GM12892 (cell line): ENCODE results near the gene SH3RF3.

Source experiments
- POLR2AphosphoS5 ChIP-seq: IDR thresholded peaks from 2 replicates; pipeline ENCODE4 v1.6.1; 2011; ENCODE audit warnings: low read depth, low read length, control low read depth
- TAF1 ChIP-seq: IDR thresholded peaks from 2 replicates; pipeline ENCODE4 v1.6.1; 2011; ENCODE audit warnings: low read depth, mild to moderate bottlenecking, control low read depth, low read length, borderline replicate concordance

DNA sequence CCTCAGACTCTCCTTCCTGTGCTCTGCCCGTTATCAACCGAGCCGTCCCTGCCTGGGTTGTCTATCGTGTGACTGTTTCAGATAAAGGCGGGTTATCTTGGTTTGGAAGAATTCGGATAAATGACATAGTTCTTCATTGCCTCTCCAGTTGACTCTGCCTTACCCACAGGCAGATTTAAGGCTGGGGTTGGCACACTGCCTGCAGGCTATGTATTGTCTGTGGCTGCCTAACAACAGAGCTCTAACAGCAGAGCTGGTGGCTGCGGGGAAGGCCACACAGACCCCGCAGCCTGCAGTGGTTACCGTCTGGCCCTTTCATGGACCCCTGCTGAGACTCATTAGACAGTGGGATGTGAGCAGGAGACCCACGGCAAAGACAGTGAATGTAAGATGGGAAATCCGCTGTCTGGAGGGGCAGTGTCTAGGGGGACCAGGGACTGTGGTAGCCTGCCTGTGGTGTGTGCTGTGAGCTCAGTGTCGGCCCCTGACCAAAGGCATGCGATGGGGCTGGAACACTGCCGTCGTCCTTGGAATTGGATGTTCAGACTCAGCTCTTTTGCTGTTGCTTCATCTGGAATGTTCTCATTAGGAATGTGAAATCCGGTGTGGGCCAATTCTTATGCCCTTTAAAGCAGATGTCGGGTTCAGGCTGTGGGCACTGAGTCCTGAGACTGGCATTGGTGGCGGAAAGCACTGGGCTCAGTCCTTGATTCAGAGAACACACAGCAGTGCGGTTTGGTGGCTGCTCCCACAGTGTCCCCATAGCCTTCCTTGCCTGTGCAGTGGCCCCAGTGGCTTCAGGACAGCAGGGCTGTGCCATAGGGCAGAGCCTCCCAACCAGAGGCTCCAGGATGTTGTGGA, 44.5 kb downstream of the SH3RF3 start:
- no peak for TF ChIP-seq POLR2AphosphoS5
- TF ChIP-seq TAF1, result no peak
